ENCODE data around the gene SRGAP3. TPM values are rescaled to one million over a fixed set of nuclear protein-coding genes. Genes with fewer than 3 reads are reported as not detected.
A peak's percentile ranks its signal among the peaks of the same experiment; 100 is the strongest.

Gene SRGAP3
- total RNA-seq, 2 experiments from 2014 or later: 1.2 to 1.3 TPM

GRCh38 chr3:9247941-9248521, 1.4 kb downstream of the SRGAP3 start:
- ChIA-PET CTCF (no interaction called here), POLR2A (no interaction called here)
- H3K27me3 Mint-ChIP-seq: peaks cover 24% of the 10 kb centered on the region
- no peak overlapping the region for H3K27ac Mint-ChIP-seq
- DNase-seq: no peak
- H3K36me3 Mint-ChIP-seq (ENCODE audit: low read depth): no peaks in the 10 kb centered on the region
- no peaks in the 10 kb centered on the region for H3K9me3 Mint-ChIP-seq
- H3K4me1 Mint-ChIP-seq: peaks cover 20% of the 10 kb centered on the region
- H3K4me3 Mint-ChIP-seq: peak overlapping the region; percentile 21

- no peaks in the 10 kb centered on the region for H3K9me3 Mint-ChIP-seq
- no peaks in the 10 kb centered on the region for H3K36me3 Mint-ChIP-seq (ENCODE audit: low read depth)
- no peak overlapping the region for H3K4me3 Mint-ChIP-seq
- no peak overlapping the region for H3K27ac Mint-ChIP-seq
- DNase-seq: no peak
- CTCF ChIA-PET: no interaction called here
- POLR2A ChIA-PET: no interaction called here
- H3K27me3 Mint-ChIP-seq: peaks cover 24% of the 10 kb centered on the region
- peaks cover 20% of the 10 kb centered on the region for H3K4me1 Mint-ChIP-seq
These were observed 2.0 kb downstream of the SRGAP3 start for GRCh38 chr3:9247361-9247940.

GRCh38 chr3:9246189-9246588, 3.3 kb downstream of the SRGAP3 start:
- no peak overlapping the region for H3K4me3 Mint-ChIP-seq
- no peaks in the 10 kb centered on the region for H3K9me3 Mint-ChIP-seq
- POLR2A ChIA-PET: no interaction called here
- peaks cover 20% of the 10 kb centered on the region for H3K4me1 Mint-ChIP-seq
- no peak overlapping the region for H3K27ac Mint-ChIP-seq
- CTCF ChIA-PET: no interaction called here
- peaks cover 24% of the 10 kb centered on the region for H3K27me3 Mint-ChIP-seq
- no peak for DNase-seq
- no peaks in the 10 kb centered on the region for H3K36me3 Mint-ChIP-seq (ENCODE audit: low read depth)

GRCh38 chr3:9244495-9245183, 4.8 kb downstream of the SRGAP3 start:
- Mint-ChIP-seq H3K4me1 (peaks cover 16% of the 10 kb centered on the region), H3K4me3 (no peak overlapping the region), H3K36me3 (ENCODE audit: low read depth) (no peaks in the 10 kb centered on the region), H3K27ac (no peak overlapping the region), H3K27me3 (peaks cover 21% of the 10 kb centered on the region), H3K9me3 (no peaks in the 10 kb centered on the region)
- DNase-seq: no peak
- POLR2A ChIA-PET: no interaction called here
- CTCF ChIA-PET: no interaction called here

- Mint-ChIP-seq H3K9me3 (no peaks in the 10 kb centered on the region), H3K4me1 (no peaks in the 10 kb centered on the region), H3K27me3 (peaks cover 11% of the 10 kb centered on the region), H3K4me3 (no peak overlapping the region), H3K27ac (no peak overlapping the region), H3K36me3 (ENCODE audit: low read depth) (no peaks in the 10 kb centered on the region)
- CTCF ChIA-PET: interaction anchor here (0.6 to 1.1 kb wide), 2 partner anchors 14 to 36 kb away, joined by 3 read pairs; no protein-coding TSS in a partner anchor
- POLR2A ChIA-PET: no interaction called here
- DNase-seq: no peak
These were observed 7.5 kb downstream of the SRGAP3 start for GRCh38 chr3:9241956-9242355.

GRCh38 chr3:9239680-9240079, 9.8 kb downstream of the SRGAP3 start:
- ChIA-PET POLR2A (no interaction called here), CTCF (no interaction called here)
- peaks cover 10% of the 10 kb centered on the region for H3K27me3 Mint-ChIP-seq
- no peak overlapping the region for H3K27ac Mint-ChIP-seq
- H3K9me3 Mint-ChIP-seq: no peaks in the 10 kb centered on the region
- no peaks in the 10 kb centered on the region for H3K36me3 Mint-ChIP-seq (ENCODE audit: low read depth)
- no peaks in the 10 kb centered on the region for H3K4me1 Mint-ChIP-seq
- DNase-seq: no peak
- H3K4me3 Mint-ChIP-seq: no peak overlapping the region

GRCh38 chr3:9238721-9239295, 10.6 kb downstream of the SRGAP3 start:
- H3K4me1 Mint-ChIP-seq: no peaks in the 10 kb centered on the region
- DNase-seq: no peak
- H3K36me3 Mint-ChIP-seq (ENCODE audit: low read depth): no peaks in the 10 kb centered on the region
- no peak overlapping the region for H3K27ac Mint-ChIP-seq
- H3K27me3 Mint-ChIP-seq: peaks cover 14% of the 10 kb centered on the region
- no peak overlapping the region for H3K4me3 Mint-ChIP-seq
- CTCF ChIA-PET: no interaction called here
- no peaks in the 10 kb centered on the region for H3K9me3 Mint-ChIP-seq
- POLR2A ChIA-PET: no interaction called here

GRCh38 chr3:9238276-9238675, 11.2 kb downstream of the SRGAP3 start:
- H3K4me3 Mint-ChIP-seq: no peak overlapping the region
- H3K36me3 Mint-ChIP-seq (ENCODE audit: low read depth): no peaks in the 10 kb centered on the region
- CTCF ChIA-PET: no interaction called here
- H3K27ac Mint-ChIP-seq: no peak overlapping the region
- peaks cover 18% of the 10 kb centered on the region for H3K27me3 Mint-ChIP-seq
- no peaks in the 10 kb centered on the region for H3K4me1 Mint-ChIP-seq
- no peak for DNase-seq
- POLR2A ChIA-PET: no interaction called here
- H3K9me3 Mint-ChIP-seq: no peaks in the 10 kb centered on the region

- Mint-ChIP-seq H3K4me1 (no peaks in the 10 kb centered on the region), H3K9me3 (no peaks in the 10 kb centered on the region), H3K27me3 (peaks cover 33% of the 10 kb centered on the region), H3K4me3 (no peak overlapping the region), H3K27ac (no peak overlapping the region), H3K36me3 (ENCODE audit: low read depth) (no peaks in the 10 kb centered on the region)
- ChIA-PET POLR2A (no interaction called here), CTCF (interaction anchor here (0.6 to 1.0 kb wide), 3 partner anchors 20 to 1987 kb away, joined by 3 read pairs; no protein-coding TSS in a partner anchor)
- no peak for DNase-seq
These were observed 15.4 kb downstream of the SRGAP3 start for GRCh38 chr3:9233814-9234600.

- ChIA-PET POLR2A (no interaction called here), CTCF (interaction anchor here (0.9 to 1.0 kb wide), 2 partner anchors 21 to 104 kb away, joined by 3 read pairs; no protein-coding TSS in a partner anchor)
- no peak for DNase-seq
- H3K4me3 Mint-ChIP-seq: no peak overlapping the region
- H3K4me1 Mint-ChIP-seq: no peaks in the 10 kb centered on the region
- no peak overlapping the region for H3K27ac Mint-ChIP-seq
- no peaks in the 10 kb centered on the region for H3K36me3 Mint-ChIP-seq (ENCODE audit: low read depth)
- H3K9me3 Mint-ChIP-seq: no peaks in the 10 kb centered on the region
- peaks cover 35% of the 10 kb centered on the region for H3K27me3 Mint-ChIP-seq
These were observed 16.3 kb downstream of the SRGAP3 start for GRCh38 chr3:9233101-9233500.

GRCh38 chr3:9231937-9232336, 17.5 kb downstream of the SRGAP3 start:
- POLR2A ChIA-PET: no interaction called here
- CTCF ChIA-PET: interaction anchor here (1.2 kb wide), 1 partner anchor 18 kb away, joined by 4 read pairs; the partner anchor contains the start of gene SRGAP3
- Mint-ChIP-seq H3K36me3 (ENCODE audit: low read depth) (no peaks in the 10 kb centered on the region), H3K27ac (no peak overlapping the region), H3K4me3 (no peak overlapping the region), H3K9me3 (no peaks in the 10 kb centered on the region), H3K27me3 (peaks cover 37% of the 10 kb centered on the region), H3K4me1 (no peaks in the 10 kb centered on the region)
- no peak for DNase-seq

- Mint-ChIP-seq H3K27me3 (peaks cover 39% of the 10 kb centered on the region), H3K27ac (no peak overlapping the region), H3K4me3 (no peak overlapping the region), H3K4me1 (no peaks in the 10 kb centered on the region), H3K9me3 (no peaks in the 10 kb centered on the region), H3K36me3 (ENCODE audit: low read depth) (no peaks in the 10 kb centered on the region)
- CTCF ChIA-PET: interaction anchor here (1.2 kb wide), 1 partner anchor 18 kb away, joined by 4 read pairs; the partner anchor contains the start of gene SRGAP3
- POLR2A ChIA-PET: no interaction called here
- DNase-seq: no peak
These were observed 18.0 kb downstream of the SRGAP3 start for GRCh38 chr3:9231471-9231870.

- CTCF ChIA-PET: no interaction called here
- Mint-ChIP-seq H3K4me1 (no peaks in the 10 kb centered on the region), H3K9me3 (no peaks in the 10 kb centered on the region), H3K4me3 (no peak overlapping the region), H3K27me3 (peaks cover 41% of the 10 kb centered on the region), H3K36me3 (ENCODE audit: low read depth) (no peaks in the 10 kb centered on the region), H3K27ac (no peak overlapping the region)
- DNase-seq: no peak
- POLR2A ChIA-PET: no interaction called here
These were observed 18.4 kb downstream of the SRGAP3 start for GRCh38 chr3:9231006-9231405.
